ENCODE results near the gene RSAD1.

DNA sequence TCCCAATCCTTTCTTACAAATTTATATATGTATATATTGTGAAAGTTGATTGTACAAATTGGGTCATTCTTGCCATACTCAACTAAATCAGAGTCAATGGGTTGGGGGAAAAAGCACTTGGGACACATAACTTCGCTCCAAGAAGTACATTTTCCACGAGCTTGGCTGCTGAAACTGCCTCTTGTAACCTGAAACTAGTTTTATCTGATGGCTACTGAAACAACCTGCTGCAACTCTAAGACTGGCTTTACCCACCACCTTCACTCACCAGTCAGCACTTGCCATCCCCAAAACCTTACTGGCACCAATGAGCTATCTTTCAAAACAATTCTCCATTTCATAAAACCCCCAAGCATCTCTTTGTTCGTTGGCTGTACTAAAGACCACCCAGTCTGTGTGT is 15.1 kb downstream of the RSAD1 start:
- TF ChIP-seq CTCF (IDR thresholded peaks at IDR 0.05) (no peak), POLR2A (IDR thresholded peaks at IDR 0.05) (no peak)

All from thyroid gland (tissue), 4 donors.